Measurements from ENCODE around the gene TPM1. TPM values are rescaled to one million over a fixed set of nuclear protein-coding genes. Genes with fewer than 3 reads are reported as not detected.
A peak's percentile ranks its signal among the peaks of the same experiment; 100 is the strongest.

The TPM1 gene
- total and polyA plus RNA-seq, 9 of the 15 experiments (the other 6 are each of a cell fraction or from before 2014, with no cell fraction given), result 8.1 to 53.9 (median 43.1) TPM

- 9% methylated on average over 7 of the region's 7 CpGs for WGBS (ENCODE audit: insufficient coverage, low coverage, missing lambda C conversion rate)
- H3K27ac ChIP-seq (ENCODE audit: extremely low read depth, low read depth, low read length), result no peak overlapping the region
- no peak overlapping the region for H3K4me2 ChIP-seq (ENCODE audit: insufficient read depth, low read length)
- ChIA-PET CTCF (ENCODE audit: low intra/inter-chr PET ratio) (no interaction called here), POLR2A (no interaction called here)
- no peak for FAIRE-seq
- DNase-seq (ENCODE audit: extremely low read depth in 1 of 4, low spot score in 3 of 4), result no peak
- in situ Hi-C loops (cut with MboI), result no loop called here
- no TSS peak for BruUV-seq (replicated peaks)
- peaks cover 7 to 28% of the 10 kb centered on the region in 2 experiments; a peak in 4 of 5 replicates for H3K4me1 ChIP-seq (replicated peaks in 1 of 2; ENCODE audit: control insufficient read depth in 2 of 2, insufficient read depth in 2 of 2, low read length in 2 of 2)
- TF ChIP-seq NEUROD1 (IDR thresholded peaks at IDR 0.05; ENCODE audit: borderline replicate concordance, low read depth, low read length, partially characterized antibody) (no peak), CBX2 (IDR thresholded peaks at IDR 0.05; ENCODE audit: insufficient read depth, low read length, poor library complexity, severe bottlenecking) (peak; percentile 67)
- H3K9me1 ChIP-seq (ENCODE audit: control insufficient read depth, insufficient read depth, low read length), result no peaks in the 10 kb centered on the region
- no peaks in the 10 kb centered on the region; the same call in 1 of the 2 replicates for H3K9me3 ChIP-seq (replicated peaks; ENCODE audit: control insufficient read depth, insufficient read depth, low read depth, low read length)
- peaks cover 8% of the 10 kb centered on the region for H3K79me2 ChIP-seq (ENCODE audit: control insufficient read depth, insufficient read depth, low read length)
- peaks cover 49 to 68% of the 10 kb centered on the region in 2 experiments for H3K27me3 ChIP-seq (ENCODE audit: control insufficient read depth in 2 of 2, insufficient read depth in 2 of 2, low read length in 2 of 2)
- H2AFZ ChIP-seq (ENCODE audit: low read depth, low read length), result no peak overlapping the region
- no peak for ATAC-seq
- H3K9ac ChIP-seq (ENCODE audit: insufficient read depth in 1 of 2, low read depth in 2 of 2, low read length in 2 of 2), result no peak overlapping the region
- intact Hi-C loops (cut with micrococcal nuclease), result no loop called here
- no peaks in the 10 kb centered on the region for H3K36me3 ChIP-seq (ENCODE audit: control insufficient read depth, insufficient read depth, low read length)
- H4K20me1 ChIP-seq (replicated peaks; ENCODE audit: control insufficient read depth, insufficient read depth, low read length), result no peaks in the 10 kb centered on the region
- no peak overlapping the region for H3K4me3 ChIP-seq
Observed at GRCh38 chr15:63044077-63044644, 1.6 kb downstream of the TPM1 start.

- in situ Hi-C loops (cut with MboI), result loop anchor here (5.0 kb wide), 1 partner anchor 37 kb away; no protein-coding TSS in a partner anchor
- H3K27ac ChIP-seq (ENCODE audit: extremely low read depth, low read depth, low read length), result no peak overlapping the region
- H3K27me3 ChIP-seq (ENCODE audit: control insufficient read depth in 2 of 2, insufficient read depth in 2 of 2, low read length in 2 of 2), result peaks cover 44 to 61% of the 10 kb centered on the region in 2 experiments
- 0% methylated on average over 6 of the region's 6 CpGs for WGBS (ENCODE audit: insufficient coverage, low coverage, missing lambda C conversion rate)
- no peak overlapping the region for H3K4me2 ChIP-seq (ENCODE audit: insufficient read depth, low read length)
- intact Hi-C loops (cut with micrococcal nuclease), result loop anchor here (5.0 kb wide), 3 partner anchors 198 to 362 kb away; no protein-coding TSS in a partner anchor
- H3K9ac ChIP-seq (ENCODE audit: insufficient read depth in 1 of 2, low read depth in 2 of 2, low read length in 2 of 2), result no peak overlapping the region
- no peak for DNase-seq (ENCODE audit: extremely low read depth in 1 of 4, low spot score in 3 of 4)
- no TSS peak for BruUV-seq (replicated peaks)
- H2AFZ ChIP-seq (ENCODE audit: low read depth, low read length), result no peak overlapping the region
- peaks cover 8 to 28% of the 10 kb centered on the region in 2 experiments; a peak in 4 of 5 replicates for H3K4me1 ChIP-seq (replicated peaks in 1 of 2; ENCODE audit: control insufficient read depth in 2 of 2, insufficient read depth in 2 of 2, low read length in 2 of 2)
- no peaks in the 10 kb centered on the region; the same call in 1 of the 2 replicates for H3K9me3 ChIP-seq (replicated peaks; ENCODE audit: control insufficient read depth, insufficient read depth, low read depth, low read length)
- H3K79me2 ChIP-seq (ENCODE audit: control insufficient read depth, insufficient read depth, low read length), result peaks cover 15% of the 10 kb centered on the region
- no peak for ATAC-seq
- H4K20me1 ChIP-seq (replicated peaks; ENCODE audit: control insufficient read depth, insufficient read depth, low read length), result no peaks in the 10 kb centered on the region
- H3K9me1 ChIP-seq (ENCODE audit: control insufficient read depth, insufficient read depth, low read length), result no peaks in the 10 kb centered on the region
- no peaks in the 10 kb centered on the region for H3K36me3 ChIP-seq (ENCODE audit: control insufficient read depth, insufficient read depth, low read length)
- ChIA-PET POLR2A (interaction anchor here (0.6 kb wide), 1 partner anchor 460 kb away, joined by 3 read pairs; the partner anchor contains the start of gene USP3), CTCF (ENCODE audit: low intra/inter-chr PET ratio) (interaction anchor here (1.0 kb wide), 1 partner anchor 49 kb away, joined by 5 read pairs; no protein-coding TSS in a partner anchor)
- no peak for FAIRE-seq
- no peak overlapping the region for H3K4me3 ChIP-seq
- TF ChIP-seq STAT6 (CRISPR knock-in tag; IDR thresholded peaks at IDR 0.05) (no peak), CBX2 (IDR thresholded peaks at IDR 0.05; ENCODE audit: insufficient read depth, low read length, poor library complexity, severe bottlenecking) (peak; percentile 46), PHB2 (IDR thresholded peaks at IDR 0.05; ENCODE audit: low read depth) (no peak)
Observed at GRCh38 chr15:63044645-63045464, 2.3 kb downstream of the TPM1 start.
